ENCODE measurements around the gene GAB1.
A peak's percentile ranks its signal among the peaks of the same experiment; 100 is the strongest.

Gene GAB1

GRCh38 chr4:143482840-143483239 lies 146.2 kb downstream of the GAB1 start:
- H3K27ac ChIP-seq (ENCODE audit: extremely low read depth, low read depth, low read length): no peak overlapping the region
- POLR2A ChIA-PET: no interaction called here
- TF ChIP-seq ZNF488 (tag by site-specific recombination; IDR thresholded peaks at IDR 0.05): no peak
- no peak for TF ChIP-seq SETDB1 (IDR thresholded peaks at IDR 0.05; ENCODE audit: insufficient read length, low read length)
- no peak for TF ChIP-seq ZNF701 (tag by site-specific recombination; IDR thresholded peaks at IDR 0.05)
- no peak for TF ChIP-seq ZSCAN16 (tag by site-specific recombination; IDR thresholded peaks at IDR 0.05)
- TF ChIP-seq ZNF654 (tag by site-specific recombination; IDR thresholded peaks at IDR 0.05; ENCODE audit: low read depth): peak; percentile 67
- TF ChIP-seq CTCF (tag by site-specific recombination; IDR thresholded peaks at IDR 0.05): no peak
- H3K4me1 ChIP-seq (ENCODE audit: control insufficient read depth, insufficient read depth, low read length): no peaks in the 10 kb centered on the region
- no peaks in the 10 kb centered on the region for H3K36me3 ChIP-seq (ENCODE audit: control insufficient read depth in 2 of 2, insufficient read depth in 1 of 2, low read length in 2 of 2)
- H3K9me3 ChIP-seq (ENCODE audit: control insufficient read depth, insufficient read depth, low read depth, low read length): no peaks in the 10 kb centered on the region
- CTCF ChIA-PET: no interaction called here
- H3K4me3 ChIP-seq (ENCODE audit: low read depth, low read length): no peak overlapping the region

- Histone ChIP-seq H3K9me3 (ENCODE audit: control insufficient read depth, insufficient read depth, low read depth, low read length) (no peaks in the 10 kb centered on the region), H3K27ac (ENCODE audit: extremely low read depth, low read depth, low read length) (no peak overlapping the region), H3K4me1 (ENCODE audit: control insufficient read depth, insufficient read depth, low read length) (no peaks in the 10 kb centered on the region), H3K36me3 (ENCODE audit: control insufficient read depth in 2 of 2, insufficient read depth in 1 of 2, low read length in 2 of 2) (no peaks in the 10 kb centered on the region), H3K4me3 (ENCODE audit: low read depth, low read length) (no peak overlapping the region)
- ChIA-PET CTCF (no interaction called here), POLR2A (no interaction called here)
- TF ChIP-seq ZSCAN16 (tag by site-specific recombination; IDR thresholded peaks at IDR 0.05): no peak
- TF ChIP-seq KLF16 (tag by site-specific recombination; IDR thresholded peaks at IDR 0.05): no peak
- TF ChIP-seq HOXA7 (CRISPR knock-in tag; IDR thresholded peaks at IDR 0.05; ENCODE audit: borderline replicate concordance): no peak
- TF ChIP-seq ZNF214 (tag by site-specific recombination; IDR thresholded peaks at IDR 0.05; ENCODE audit: borderline replicate concordance): no peak
- no peak for TF ChIP-seq GLIS2 (tag by site-specific recombination; IDR thresholded peaks at IDR 0.05)
- no peak for TF ChIP-seq ZNF785 (tag by site-specific recombination; IDR thresholded peaks at IDR 0.05)
- no peak for TF ChIP-seq ZNF121 (tag by site-specific recombination; IDR thresholded peaks at IDR 0.05)
- no peak for TF ChIP-seq ZNF2 (tag by site-specific recombination; IDR thresholded peaks at IDR 0.05)
- no peak for TF ChIP-seq PRDM4 (tag by site-specific recombination; IDR thresholded peaks at IDR 0.05)
- TF ChIP-seq TSHZ1 (tag by site-specific recombination; IDR thresholded peaks at IDR 0.05; ENCODE audit: borderline replicate concordance): no peak
- TF ChIP-seq GLIS1 (tag by site-specific recombination; IDR thresholded peaks at IDR 0.05): no peak
- TF ChIP-seq ZNF48 (tag by site-specific recombination; IDR thresholded peaks at IDR 0.05): no peak
- no peak for TF ChIP-seq ZNF354C (tag by site-specific recombination; IDR thresholded peaks at IDR 0.05; ENCODE audit: borderline replicate concordance, low read depth)
- TF ChIP-seq ZNF146 (tag by site-specific recombination; IDR thresholded peaks at IDR 0.05): no peak
- TF ChIP-seq ZEB2 (tag by site-specific recombination; IDR thresholded peaks at IDR 0.05): no peak
- TF ChIP-seq ZNF830 (tag by site-specific recombination; IDR thresholded peaks at IDR 0.05; ENCODE audit: low read depth): no peak
These were observed 149.6 kb downstream of the GAB1 start for GRCh38 chr4:143486314-143486713.
